Ovary (tissue), 3 donors: ENCODE results near the gene PRDM16.

Experiments
- CTCF ChIP-seq, 3 donors: fragments of 450-650 bp in 2 of 3; fragments of 200-600 bp in 1 of 3; IDR thresholded peaks; one replicate each; pipeline versions ENCODE4 v1.5.1 to v1.8.0; 2016 to 2022; ENCODE audit warnings: antibody characterized with exemption in 3 of 3, mild to moderate bottlenecking in 1 of 3
- POLR2A ChIP-seq: fragments of 450-650 bp; IDR thresholded peaks from one replicate; pipeline ENCODE4 v1.6.1; 2017; ENCODE audit warnings: antibody characterized with exemption, mild to moderate bottlenecking, moderate library complexity
- donor health status: DM: no; HTN: no; CAD: no.

DNA sequence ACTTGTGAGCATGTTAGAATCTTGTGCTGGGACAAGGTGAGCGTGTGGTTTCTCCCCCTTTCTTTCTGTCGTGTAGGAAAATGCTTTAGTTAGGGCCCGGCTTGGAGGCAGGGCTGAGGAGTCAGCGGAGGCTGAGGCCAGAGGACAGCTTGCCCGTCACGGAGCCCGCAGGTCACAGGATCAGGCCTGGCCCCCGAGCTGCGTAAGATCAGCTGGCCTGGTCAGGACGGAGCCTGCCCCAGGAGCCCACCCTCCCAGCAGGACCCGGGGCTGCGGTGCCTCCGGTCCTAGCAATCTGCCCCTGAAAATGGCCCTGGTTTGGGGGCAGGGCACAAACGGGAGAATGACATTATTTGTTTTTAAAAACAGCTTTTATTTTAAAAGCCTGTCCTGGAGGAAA lies 52.0 kb downstream of the PRDM16 start:
- TF ChIP-seq POLR2A (no peak), CTCF (IDR thresholded peaks at IDR 0.05) (no peak)
